HG02973 (cell line): ENCODE measurements around the gene LIF.

Source experiments
- ATAC-seq: cut with Tn5 transposase; IDR thresholded peaks from one replicate; pipeline ENCODE4 v1.9.1; 2021; ENCODE audit warnings: moderate library complexity; ENCODE audit not compliant: unreplicated experiment

LIF gene

DNA sequence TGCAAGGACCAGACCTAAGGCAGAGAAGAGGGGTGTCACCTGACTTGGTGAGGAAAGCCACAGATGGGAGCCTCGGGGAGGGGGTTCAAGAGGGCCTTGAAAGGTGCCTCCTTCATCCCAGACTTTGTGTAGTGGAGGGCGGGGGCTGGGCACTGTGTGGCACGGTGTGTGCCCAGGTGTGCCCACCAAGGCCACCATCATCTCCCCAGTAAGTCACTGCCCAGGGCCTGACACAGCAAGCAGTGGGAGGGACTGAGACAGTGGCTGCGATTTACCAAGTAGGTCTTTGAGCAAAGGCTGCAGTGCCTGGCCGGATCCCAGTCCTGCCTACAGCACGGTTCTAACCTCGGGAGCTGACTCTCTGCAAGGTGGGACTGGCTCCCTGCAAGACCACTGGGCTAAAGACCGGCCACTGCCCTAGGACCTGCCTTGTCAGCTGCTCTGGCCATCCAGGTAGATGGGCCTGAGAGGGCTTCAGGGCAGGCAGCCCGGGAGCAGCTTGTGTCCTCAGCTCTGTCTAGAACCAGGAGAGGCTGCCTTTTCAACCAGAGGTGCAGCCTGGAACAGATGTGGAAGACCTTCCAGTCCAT, 18.7 kb upstream of the LIF start:
- no peak for ATAC-seq

DNA sequence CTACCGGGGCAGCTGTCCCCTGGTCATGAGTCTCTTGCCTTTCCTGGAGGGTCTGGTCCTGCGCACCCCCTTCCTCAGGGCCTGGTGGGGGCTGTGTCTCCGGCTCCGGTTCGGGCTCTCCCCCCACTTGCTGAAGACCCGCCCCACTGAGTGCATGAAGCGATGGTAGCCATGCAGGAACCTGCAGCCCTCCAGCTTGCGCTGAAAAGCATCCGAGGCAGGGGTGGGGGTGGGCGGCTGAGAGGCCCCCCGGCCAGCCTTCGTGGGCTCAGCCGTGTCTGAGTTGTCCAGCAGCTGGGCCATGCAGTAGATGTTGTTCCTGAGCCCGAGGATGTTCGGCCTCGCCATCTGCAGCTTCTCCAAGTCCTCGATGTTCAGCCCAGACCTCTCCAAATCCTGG, 17.3 kb upstream of the LIF start:
- ATAC-seq = no peak

DNA sequence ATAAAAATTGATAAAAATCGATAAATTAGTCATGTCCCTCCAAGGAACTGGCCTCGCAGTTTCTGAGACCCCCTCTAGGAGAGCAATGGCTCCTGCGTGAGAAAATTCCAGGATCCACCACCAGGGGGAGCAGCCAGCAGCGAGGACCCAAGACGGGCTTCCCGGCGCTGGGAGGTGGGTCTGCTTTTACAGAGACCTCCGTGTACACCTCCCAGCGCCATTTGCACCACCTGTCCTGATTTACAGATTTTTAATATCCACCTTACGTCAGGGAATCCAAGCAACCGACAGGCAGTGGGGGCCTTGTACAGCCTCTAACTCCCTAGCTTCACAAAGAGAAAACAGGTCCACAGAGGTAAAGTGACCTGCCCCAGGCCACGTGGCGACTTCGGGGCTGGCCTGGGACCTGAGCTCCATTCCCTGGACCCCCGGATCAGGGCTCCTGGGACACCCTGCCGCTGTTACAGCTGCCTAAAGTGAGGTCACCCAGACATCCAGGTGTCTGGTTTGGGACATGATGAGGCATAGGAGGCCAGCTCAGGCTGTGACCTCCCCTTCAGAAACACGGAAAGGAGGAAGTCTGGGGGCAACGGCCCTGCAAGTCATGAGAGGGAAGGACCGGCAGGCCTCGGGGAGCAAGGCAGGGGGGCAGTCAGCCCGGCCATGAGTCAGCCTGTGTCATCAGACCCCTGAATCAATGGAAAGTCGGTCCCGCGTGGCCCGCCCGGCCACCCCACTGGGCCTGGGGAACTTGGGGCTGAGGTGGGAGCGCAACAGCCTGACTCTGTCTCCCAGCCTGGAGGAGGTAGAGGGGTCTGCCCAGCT, 16.6 kb upstream of the LIF start:
- ATAC-seq = no peak

DNA sequence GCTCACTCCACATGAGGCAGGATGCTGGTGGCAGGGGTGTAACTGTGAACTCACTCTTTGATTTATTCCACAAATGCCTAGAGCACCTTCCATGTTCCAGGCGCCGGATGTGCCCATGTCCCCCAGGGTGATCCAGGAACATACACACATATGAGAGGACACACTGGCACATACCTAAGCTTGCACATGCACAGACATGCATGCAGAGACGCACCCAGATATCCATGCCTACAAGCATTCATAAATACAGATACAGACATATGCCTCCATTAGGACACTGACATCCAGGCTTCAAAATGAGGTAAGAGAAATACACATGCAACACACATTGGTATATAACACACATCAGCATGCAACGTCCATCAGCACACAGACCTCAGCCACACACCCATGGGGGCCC, 15.6 kb upstream of the LIF start:
- ATAC-seq = no peak

DNA sequence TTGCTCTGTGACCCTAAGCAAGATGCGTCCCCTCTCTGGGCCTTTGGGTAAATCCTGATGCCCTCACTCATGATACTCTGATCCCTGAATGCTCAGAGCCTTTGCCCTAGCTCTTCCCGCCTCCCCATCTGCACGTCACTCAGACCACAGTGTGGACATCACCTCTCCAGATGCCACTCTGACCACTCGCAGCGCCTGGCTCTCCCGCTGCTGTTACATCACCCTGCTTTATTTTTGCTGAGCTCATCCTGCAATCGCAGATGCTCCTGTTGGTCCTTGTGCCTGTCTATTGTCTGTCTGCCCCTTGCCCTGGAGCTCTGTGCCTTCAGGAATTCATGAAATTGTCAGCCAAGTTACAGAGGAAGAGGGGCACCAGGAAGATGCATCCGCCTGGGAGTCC, 14.6 kb upstream of the LIF start:
- ATAC-seq = no peak

DNA sequence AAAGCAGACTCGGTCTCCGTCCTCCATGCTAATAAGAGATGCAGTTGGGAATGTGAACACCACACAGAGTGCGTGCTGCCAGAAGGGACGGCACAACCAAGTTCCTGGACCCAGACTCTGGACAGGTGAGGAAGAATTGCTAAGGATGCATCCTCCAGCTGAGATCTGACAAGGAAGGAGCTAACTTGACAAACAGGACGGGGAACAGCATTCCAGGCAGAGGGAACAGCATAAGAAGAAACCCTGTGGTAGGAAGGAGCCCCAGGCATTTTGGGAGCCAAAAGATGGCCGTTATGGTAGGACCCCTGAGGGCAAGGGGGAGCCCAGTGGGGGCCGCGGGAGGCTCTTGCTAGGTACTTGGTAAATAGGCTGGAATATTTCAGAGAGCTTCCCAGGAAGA, 14.1 kb upstream of the LIF start:
- ATAC-seq = no peak

DNA sequence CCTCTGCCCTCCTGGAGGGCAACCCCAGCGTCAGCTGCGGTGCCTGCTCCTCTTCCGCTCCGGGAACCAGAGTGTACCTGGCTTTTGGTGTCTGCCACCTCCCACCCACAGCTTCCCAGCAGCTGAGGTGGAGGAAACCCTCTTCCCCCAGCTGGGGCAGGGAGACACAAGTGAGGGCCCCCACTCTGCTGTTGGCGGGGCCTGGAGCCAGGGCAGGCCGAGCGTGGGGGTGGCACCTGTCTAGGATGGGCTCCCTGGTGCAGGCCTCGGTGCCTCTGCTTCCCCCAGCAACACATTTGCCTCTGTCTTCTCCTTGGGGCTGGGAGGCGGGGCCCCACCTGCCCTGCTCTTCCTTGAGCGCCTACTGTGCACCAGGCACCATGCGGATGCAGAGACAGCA, 13.7 kb upstream of the LIF start:
- ATAC-seq = no peak

DNA sequence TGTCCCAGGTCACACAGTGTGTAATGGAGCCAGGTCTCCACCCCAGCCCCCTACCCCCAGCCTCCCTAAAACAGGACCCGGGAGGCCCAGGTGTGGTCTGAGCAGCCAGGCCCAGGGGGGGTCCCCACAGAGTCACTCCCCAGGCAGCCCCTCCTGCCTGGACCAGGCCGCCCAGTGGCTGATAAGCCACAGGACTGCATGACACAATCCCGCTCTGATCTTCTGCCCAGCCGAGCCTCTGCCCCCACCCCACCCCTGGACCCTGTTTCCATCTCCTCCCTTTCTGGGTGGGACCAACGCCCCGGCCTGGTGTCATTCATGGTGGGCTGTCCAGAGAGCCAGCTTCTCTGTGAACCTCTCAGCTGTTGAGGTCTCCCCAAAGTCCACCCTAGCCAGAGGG, 7.8 kb upstream of the LIF start:
- no peak for ATAC-seq

DNA sequence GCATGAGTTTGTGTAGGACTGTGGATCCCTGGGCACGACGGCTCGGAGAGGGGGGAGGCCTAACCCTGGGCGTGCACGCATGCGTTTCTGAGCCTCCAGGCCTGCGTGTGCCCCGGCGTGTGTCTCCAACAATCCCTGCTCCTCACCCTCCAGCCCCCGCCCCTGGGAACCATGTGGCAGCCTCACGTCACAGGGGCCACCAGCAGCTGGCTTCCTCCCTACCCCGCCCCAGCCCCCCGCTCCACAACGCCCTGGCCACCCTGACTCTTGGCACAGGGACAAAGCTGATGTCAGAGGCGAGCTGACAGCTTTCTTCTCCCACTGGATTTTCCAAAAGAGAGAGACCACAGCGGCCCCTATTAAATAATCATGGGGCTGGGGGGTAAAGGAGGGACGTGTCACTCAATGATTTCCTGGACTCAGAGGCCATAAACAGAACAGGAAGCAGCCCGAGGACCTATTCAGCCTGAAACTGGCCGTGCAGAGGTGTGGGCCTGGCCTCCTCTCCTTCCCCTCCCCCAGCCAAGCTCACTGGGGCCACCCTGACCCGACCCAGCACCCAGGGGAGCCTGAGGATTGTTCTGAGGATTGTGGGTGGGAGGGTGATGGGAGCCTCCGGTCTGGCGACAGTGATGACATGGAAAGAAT, 6.8 kb upstream of the LIF start:
- ATAC-seq = no peak

DNA sequence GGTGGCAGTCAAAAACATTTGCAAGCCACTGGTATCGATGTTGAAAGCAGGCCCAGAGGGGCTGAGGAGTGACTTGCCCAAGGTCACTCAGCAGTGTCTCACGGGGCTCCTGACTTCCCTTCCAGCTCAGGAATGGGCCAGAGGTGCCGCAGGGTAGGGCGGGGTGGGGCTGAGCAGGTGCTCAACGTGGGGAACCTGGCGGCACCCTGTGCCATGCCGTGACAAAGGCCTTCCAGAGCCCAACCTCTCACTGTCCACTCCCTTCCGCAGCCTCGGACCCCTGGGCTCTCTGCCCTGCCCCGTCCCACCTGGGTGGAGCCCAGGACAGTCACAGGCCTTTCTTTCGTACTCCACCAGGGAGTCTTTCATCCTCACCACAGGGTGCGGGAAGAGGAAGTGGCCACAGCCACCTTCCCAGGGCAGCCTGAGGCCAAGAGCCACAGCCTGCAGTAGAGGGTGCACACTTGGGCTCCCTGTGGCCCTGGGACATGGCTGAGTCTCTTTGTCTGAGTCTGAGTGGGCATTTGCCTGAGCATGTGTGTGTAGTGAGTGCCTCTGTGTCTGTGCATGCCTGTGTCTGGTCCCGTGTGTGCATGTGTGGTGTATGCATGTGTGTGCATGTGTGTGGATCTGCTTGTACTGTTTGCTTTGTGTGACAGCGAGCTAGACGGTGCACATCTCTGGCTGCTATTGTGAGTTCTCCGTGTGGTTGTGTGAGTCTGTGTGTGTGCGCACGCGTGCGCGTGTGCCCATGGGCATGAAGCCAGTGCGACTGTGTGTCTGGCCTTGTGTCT, 6.0 kb upstream of the LIF start:
- ATAC-seq = no peak

DNA sequence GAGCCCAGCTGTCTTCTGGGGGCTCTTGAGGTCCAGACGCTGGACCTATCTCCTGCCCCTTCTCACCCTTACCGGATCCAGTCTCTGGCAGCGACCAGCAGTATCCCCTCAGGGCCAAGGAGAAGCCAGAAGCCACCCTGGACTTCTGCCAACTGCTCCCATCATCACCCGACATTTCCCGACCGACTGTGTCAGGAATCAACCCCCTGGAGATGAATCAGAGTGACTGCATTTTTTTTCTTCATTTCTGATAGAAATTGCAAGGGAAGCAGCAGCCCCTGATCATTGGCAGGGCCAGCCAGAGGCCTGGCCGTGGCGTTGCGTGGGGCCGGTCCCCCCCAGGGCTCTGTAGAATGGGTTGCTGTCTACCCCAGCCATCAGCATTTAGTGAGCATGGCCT, 5.2 kb upstream of the LIF start:
- no peak for ATAC-seq

DNA sequence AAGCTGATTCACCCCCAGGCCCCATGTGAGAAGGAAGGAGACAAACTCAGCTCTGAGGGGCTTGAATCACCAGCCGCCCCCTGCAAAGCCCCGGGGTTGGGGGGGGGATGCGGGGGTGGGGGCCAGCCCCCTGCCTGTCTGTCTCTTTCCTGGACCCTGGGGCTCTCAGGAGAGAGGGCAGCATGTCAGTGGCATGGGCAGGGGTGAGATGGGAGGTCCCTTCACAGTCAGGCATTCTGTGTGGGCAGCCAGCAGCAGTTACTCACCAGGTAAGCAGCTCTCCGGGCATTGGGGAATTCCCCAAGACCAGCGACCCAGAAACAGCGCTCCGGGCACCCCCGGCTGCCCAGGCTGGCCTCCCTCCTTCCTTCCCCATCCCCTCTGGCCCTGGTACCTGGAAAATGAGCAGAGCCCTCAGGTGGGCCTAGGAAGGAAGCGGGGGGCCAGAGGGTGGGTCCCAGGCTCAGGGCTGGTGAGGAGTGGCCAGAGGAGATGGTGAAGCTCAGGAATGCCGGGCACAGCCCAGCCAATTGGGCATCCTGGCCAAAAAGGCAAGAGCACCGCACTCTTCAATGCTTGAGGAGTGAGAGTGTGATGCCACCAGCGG, 4.2 kb upstream of the LIF start:
- no peak for ATAC-seq

DNA sequence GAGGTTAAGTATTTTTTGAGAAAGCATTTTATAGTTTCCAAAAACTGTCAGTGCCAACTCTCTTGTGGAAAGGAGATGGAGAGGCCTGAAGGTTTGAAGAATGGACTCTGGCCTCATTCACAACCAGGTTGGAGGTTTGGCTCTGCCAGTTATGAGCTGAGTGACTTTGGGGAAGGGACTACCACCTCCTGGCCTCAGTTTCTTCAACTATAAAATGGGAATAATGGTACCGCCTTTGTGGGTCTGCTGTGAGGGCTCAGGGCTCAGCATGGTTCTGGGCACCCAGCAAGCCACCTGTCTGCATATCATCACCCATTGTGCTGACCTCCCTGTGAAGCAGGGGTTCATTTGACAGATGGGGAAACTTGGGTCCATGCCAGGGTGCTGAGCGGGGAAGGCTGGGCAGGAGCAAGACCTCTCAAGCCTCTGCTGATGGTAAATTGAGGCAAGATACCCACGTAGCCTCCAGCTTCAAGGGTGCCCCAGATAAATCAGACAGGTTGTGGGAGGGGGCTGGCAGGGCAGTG, 3.5 kb upstream of the LIF start:
- no peak for ATAC-seq

DNA sequence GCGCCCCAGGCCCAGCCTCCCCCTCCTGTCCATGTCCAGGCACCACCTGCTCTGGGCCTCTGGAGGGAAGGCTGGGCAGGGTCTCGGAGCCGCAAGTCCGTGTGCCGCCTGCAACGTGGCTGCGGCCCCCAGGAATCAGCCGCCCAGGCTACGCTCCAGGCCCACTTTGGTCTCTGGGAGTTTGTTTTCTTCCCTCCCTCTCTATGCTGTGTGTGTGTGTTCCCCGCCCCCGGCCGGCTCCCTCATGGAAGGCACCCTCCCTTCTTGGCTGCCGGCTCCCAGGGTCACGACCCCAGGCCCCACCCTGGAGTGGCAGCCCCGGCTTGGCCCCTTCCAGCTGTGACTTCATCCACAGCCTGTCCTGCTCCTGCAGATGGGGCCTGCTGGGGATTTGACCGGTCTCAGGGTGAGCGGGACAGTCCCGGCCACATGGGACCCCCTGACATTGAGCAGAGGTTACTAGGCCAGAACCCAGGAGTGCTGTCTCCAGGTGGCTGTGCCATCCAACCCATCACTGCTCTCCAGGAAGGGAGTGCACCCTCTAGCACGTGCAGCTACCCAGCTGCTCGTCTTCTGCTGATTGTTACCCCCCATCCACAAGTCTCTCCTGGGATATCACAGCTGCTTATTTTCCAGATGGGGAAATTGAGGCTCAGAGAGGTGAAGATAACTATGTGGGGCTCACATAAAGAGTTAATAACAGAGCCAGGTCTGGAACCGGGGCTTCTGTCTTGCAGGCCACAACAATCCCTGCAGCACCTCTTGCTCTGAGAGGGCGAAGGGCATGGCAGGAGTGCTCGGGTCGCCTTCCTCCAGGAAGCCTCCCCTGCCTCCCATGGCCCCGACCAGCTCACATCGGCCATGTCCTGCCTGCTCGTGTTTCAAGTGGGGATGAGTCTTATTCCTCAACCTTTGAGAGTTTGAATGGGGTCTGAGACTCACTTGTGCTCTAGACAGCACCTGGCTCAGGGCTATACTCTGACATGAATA, 2.8 kb upstream of the LIF start:
- no peak for ATAC-seq

DNA sequence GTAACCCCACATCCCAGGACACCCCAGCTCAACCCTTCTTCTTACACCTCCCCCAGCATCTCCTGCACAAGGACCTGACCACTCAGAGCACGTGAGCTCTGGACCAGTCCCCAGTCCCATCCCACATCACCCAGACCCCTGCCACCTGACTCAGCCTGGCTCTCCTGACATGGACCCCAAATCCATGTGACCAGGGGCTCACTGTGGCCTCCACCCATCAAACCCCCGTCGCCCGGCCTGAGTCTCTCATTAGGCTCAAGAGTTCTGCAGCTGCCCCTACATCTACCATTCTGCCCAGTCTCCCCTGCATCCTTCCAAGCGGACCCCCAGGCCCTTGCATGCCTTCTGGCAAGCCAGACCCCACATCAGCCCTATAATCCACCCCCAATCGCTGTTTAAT, 1.9 kb upstream of the LIF start:
- ATAC-seq = no peak

DNA sequence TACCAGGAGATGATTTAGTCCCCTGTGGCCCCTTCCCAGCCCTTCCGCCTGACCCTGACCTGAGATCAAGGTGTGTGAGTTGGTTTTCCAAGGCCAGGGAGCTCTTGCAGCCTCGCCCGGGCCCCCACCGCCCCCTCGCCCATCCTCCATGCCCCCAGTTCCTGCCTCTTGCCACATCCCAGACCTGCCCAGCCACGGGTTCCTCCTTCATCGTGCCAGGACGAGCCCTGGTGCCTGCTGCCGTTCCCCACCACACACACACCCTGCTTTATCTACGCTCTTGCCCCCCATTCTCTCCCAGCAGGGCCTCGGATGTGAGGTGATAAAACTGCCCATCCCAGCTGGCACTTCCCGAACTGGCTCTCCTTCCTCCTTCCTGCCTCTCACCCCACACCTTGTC, 1.4 kb upstream of the LIF start:
- no peak for ATAC-seq

DNA sequence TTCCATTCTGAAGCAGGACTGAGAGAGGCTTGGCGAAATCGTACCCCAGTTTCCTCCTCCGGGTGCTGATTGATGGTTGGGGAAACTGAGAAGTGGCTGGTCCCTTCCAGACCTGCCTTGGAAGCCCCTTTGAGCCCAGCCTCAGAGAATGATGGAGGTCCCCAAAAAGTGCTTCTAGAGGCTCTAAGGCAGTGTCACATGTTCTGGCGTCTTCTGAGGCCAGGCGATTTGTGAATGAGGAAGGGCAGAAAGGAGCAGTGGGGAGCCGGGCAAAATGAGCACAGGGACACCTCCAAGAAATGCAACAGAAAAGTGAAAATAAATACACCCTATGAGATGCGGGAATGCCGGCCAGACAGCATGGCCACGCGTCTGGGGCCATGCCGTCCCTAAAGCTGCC, 1.0 kb upstream of the LIF start:
- ATAC-seq = no peak

DNA sequence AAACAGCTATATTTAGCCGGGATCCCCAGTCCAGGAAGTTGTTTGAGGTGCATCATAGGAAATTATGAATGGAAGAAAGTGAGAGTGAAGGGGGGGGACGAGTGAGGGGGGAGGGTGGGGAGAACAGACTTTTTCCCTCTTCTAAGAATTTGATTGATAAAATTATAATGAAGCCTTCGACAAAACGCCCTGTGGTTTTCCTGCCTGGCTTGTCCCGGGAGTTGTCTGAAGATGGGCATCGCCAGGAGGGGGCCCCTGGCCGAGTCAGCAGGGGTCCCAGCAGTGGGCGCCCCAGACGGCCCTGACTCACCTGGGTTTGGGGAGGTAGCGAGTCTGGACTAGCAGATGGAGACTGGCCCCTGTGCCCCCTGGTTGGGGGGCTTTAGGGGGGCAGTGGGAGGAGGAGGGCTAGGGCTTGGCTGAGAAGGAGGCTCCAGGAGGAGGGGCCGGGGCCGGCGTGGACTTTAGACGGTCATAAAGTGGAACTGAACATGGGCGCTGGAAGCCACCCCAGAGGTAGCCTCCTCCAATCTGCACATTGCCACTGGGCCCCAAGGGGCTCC, 336 bp upstream of the LIF start:
- ATAC-seq = no peak

DNA sequence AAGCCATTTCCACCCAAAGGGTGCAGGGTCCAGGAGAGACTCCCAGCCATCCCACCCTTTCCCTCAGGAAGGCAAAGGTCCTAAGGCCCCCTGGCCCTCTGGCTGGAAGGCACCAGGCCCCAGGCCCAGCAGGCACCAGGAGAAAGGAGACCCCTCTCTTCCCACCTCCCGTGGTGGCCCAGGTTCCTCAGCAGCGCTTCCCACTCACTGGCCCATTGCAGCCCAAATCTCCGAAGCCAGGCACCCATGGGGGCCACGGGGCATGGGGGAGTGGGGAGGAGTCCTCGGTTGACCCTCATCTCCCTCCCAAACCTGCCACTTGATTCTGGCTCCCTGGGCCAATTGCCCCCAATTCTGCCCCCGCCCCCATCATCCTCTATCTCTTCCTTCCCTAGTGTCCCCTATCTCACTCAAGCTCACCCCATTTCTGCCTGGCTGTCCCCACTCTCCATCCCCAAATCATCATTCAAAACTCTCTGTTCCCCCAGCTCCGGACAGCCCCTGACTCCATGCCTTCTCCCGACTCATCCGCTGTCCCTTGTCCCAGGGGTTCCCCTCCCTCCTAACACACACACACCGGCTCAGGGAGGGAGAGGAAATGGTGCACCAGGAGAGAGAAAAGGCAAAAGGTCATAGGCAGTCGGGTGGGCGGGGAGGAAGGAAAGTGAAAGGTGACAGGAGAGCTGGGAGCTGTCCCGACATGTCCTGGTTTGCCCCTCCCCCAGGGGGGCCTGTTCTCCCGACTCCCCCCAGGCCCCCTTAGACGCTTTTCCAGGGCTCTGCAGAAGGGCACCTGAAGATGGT, 1.2 kb downstream of the LIF start:
- ATAC-seq = no peak
